Choroid plexus epithelial cell (primary cell): Measurements from ENCODE around the gene P2RX1.
A peak's percentile ranks its signal among the peaks of the same experiment; 100 is the strongest.

Experiments used
- DNase-seq: peaks from one replicate; pipeline ENCODE4 v3.0.0-alpha.2; 2010; ENCODE audit warnings: low read depth
- H3K4me3 ChIP-seq: 2 replicates; pipeline ENCODE4 v1.5.1; 2011; ENCODE audit warnings: low read depth, mild to moderate bottlenecking, control low read depth, low read length, moderate library complexity
- TF ChIP-seq, protein P1 (sequence below): conservative IDR thresholded peaks from 2 replicates; pipeline ENCODE4 v1.5.1; 2011; ENCODE audit warnings: low read depth, mild to moderate bottlenecking, control low read depth, inconsistent platforms, low read length, moderate library complexity

Gene P2RX1

DNA sequence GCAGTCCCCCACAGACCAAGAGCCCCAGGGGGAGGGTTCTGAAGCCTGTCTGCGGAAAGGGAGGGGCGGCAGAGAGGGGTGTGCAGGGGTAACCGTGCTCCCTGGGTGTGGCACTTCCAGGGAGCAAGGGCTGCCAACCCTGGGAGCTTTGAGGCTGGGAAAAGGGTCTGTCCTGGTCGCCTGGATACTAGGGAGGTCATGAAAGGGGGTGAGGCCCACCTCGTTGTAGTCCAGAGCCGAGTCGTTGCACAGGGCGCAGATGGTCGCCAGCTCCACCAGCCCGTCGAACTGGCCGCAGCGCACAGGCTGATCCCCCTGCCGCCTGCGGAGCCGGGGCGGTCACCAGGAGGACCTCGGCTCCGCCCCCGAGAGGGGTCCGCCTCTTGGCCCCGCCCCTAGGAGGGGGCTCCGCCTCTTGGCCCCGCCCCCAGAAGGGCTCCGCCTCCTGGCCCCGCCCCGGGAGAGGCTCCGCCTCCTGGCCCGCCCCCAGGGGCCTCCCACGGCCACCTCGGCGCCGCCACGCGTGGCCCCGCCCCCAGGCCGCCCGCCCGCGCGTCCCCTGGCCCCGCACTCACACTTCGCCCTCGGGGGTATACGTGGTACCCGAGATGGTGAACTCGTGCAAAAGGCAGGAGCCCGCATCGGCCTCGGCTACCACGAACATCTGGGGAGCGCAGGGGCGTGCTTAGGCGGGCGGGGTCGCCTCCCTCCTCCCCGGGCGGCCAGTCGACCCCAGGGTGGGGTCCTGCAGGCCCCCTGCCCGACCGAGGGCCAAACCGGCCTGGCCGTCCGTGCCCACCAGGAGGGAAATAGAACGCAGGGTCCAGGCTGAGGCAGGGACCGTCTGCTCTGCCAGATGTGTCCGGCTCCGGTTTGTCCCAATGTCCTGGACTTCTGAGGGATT lies 28.5 kb upstream of the P2RX1 start:
- H3K4me3 ChIP-seq, result peak overlapping the region; percentile 54
- peak; percentile 63 for DNase-seq
- TF ChIP-seq, protein P1, sequence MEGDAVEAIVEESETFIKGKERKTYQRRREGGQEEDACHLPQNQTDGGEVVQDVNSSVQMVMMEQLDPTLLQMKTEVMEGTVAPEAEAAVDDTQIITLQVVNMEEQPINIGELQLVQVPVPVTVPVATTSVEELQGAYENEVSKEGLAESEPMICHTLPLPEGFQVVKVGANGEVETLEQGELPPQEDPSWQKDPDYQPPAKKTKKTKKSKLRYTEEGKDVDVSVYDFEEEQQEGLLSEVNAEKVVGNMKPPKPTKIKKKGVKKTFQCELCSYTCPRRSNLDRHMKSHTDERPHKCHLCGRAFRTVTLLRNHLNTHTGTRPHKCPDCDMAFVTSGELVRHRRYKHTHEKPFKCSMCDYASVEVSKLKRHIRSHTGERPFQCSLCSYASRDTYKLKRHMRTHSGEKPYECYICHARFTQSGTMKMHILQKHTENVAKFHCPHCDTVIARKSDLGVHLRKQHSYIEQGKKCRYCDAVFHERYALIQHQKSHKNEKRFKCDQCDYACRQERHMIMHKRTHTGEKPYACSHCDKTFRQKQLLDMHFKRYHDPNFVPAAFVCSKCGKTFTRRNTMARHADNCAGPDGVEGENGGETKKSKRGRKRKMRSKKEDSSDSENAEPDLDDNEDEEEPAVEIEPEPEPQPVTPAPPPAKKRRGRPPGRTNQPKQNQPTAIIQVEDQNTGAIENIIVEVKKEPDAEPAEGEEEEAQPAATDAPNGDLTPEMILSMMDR, result no peak

- TF ChIP-seq, protein P1, result no peak
These were observed 27.1 kb upstream of the P2RX1 start for GRCh38 chr17:3943240-3943891.

DNA sequence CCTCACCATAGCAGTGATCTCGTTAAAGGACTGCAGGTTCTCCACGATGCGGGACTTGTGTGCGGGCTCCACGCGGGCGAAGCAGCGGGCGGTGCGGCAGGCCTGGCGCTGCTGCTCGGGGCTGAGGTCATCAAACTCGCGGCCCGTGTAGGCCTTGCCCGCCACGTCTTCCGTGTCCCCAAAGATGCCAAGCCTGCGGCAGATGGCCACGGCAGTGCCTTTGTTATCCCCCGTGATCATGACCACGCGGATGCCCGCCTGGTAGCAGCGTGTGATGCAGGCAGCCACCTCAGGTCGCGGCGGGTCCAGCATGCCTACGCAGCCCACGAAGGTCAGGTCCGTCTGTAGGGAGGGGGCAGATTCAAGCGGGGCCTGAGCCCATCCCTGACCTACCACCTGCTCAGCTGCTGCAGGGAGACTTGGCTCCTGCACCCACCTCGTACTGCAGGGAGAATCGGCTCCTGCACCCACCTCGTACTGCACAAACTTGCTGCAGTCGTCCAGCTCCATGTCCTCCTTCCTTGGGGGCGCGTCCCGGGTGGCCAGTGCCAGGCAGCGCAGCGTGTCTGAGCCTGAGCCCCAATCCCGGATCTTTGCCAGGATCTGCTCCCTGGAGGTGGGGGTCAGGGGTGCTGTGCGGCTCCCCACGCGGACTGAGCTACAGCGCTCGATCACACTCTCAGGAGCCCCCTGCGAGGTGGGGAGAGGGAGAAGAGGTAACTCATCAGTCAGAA lies 24.9 kb upstream of the P2RX1 start:
- no peak for DNase-seq
- TF ChIP-seq, protein P1, result no peak
- no peak overlapping the region for H3K4me3 ChIP-seq

More at GRCh38 chr17:3943240-3943891, 27.1 kb upstream of the P2RX1 start:
- DNase-seq, result no peak
- no peak overlapping the region for H3K4me3 ChIP-seq

GRCh38 chr17:3937359-3937758 lies 21.1 kb upstream of the P2RX1 start:
- no peak for DNase-seq
- TF ChIP-seq, protein P1, result no peak

DNA sequence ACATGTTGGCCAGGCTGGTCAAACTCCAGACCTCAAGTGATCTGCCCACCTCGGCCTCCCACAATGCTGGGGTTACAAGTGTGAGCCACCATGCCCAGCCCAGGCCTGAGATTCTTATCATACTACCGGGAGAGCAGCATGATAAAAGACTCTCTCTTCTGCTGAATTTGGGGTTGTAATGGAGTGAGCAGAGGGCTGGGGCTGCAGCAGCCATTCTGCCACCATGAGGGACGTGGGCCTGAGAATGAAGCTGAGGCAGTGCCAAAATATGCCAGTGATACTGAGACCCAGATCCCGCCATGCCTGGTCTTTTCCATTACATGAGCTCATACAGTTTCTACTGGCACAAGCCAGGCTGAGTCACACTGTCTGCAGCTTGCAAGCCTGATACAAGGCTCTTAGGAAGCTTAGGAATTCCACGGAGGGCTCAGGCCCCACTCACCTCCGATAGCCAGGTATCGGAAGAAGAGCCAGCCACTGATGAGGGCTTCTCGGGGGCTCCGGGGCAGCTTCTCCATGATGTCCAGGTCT lies 19.6 kb upstream of the P2RX1 start:
- TF ChIP-seq, protein P1, result no peak
- peak; percentile 63 for DNase-seq
- no peak overlapping the region for H3K4me3 ChIP-seq

More at GRCh38 chr17:3937359-3937758, 21.1 kb upstream of the P2RX1 start:
- H3K4me3 ChIP-seq, result no peak overlapping the region

GRCh38 chr17:3935140-3935542 lies 18.9 kb upstream of the P2RX1 start:
- no peak overlapping the region for H3K4me3 ChIP-seq
- DNase-seq, result peak; percentile 86
- TF ChIP-seq, protein P1, result peak; percentile 88
